HepG2 (cell line): Measurements from ENCODE around the gene ZNRF3. TPM values are rescaled to one million over a fixed set of nuclear protein-coding genes. Genes with fewer than 3 reads are reported as not detected.
A peak's percentile ranks its signal among the peaks of the same experiment; 100 is the strongest.

Experiments
- BRCA1 ChIP-seq: sonication (generic); formaldehyde crosslinking; IDR thresholded peaks from 2 replicates; pipeline ENCODE4 v1.4.0; 2020; ENCODE audit warnings: missing genetic modification reagents
- CSRNP2 ChIP-seq: sonication (generic); formaldehyde crosslinking; conservative IDR thresholded peaks from 2 replicates; pipeline ENCODE4 v1.8.0; 2022; ENCODE audit warnings: low read depth, missing genetic modification reagents
- GTF3A ChIP-seq: sonication (generic); formaldehyde crosslinking; conservative IDR thresholded peaks from 2 replicates; pipeline ENCODE4 v1.4.0; 2020; ENCODE audit warnings: mild to moderate bottlenecking, missing genetic modification reagents
- MED1 ChIP-seq: sonication (generic); formaldehyde crosslinking; IDR thresholded peaks from 2 replicates; pipeline ENCODE4 v1.4.0; 2020; ENCODE audit warnings: missing genetic modification reagents
- NFYB ChIP-seq: sonication (generic); formaldehyde crosslinking; IDR thresholded peaks from 2 replicates; pipeline ENCODE4 v1.4.0; 2020; ENCODE audit warnings: missing genetic modification reagents
- NKX3-1 ChIP-seq: sonication (generic); formaldehyde crosslinking; IDR thresholded peaks from 2 replicates; pipeline ENCODE4 v1.5.0; 2020; ENCODE audit warnings: missing genetic modification reagents
- NR2F6 ChIP-seq, 2 experiments: IDR thresholded peaks; 2 replicates each; pipeline ENCODE4 v1.6.1; 2016; ENCODE audit warnings: antibody characterized with exemption in 1 of 2, mild to moderate bottlenecking in 1 of 2
- SCMH1 ChIP-seq: sonication (generic); formaldehyde crosslinking; IDR thresholded peaks from 2 replicates; pipeline ENCODE4 v1.9.0; 2021; ENCODE audit warnings: missing genetic modification reagents, mild to moderate bottlenecking, borderline replicate concordance
- SNAPC2 ChIP-seq: sonication (generic); formaldehyde crosslinking; IDR thresholded peaks from 2 replicates; pipeline ENCODE4 v1.8.1; 2022; ENCODE audit warnings: mild to moderate bottlenecking, missing genetic modification reagents
- TGIF2 ChIP-seq: IDR thresholded peaks from 2 replicates; pipeline ENCODE4 v1.6.1; 2016; ENCODE audit warnings: control low read depth, missing compliant biosample characterization
- ZBTB33 ChIP-seq: sonication (generic); formaldehyde crosslinking; IDR thresholded peaks from 2 replicates; pipeline ENCODE4 v1.4.0; 2020; ENCODE audit warnings: missing genetic modification reagents
- ZBTB42 ChIP-seq: sonication (generic); formaldehyde crosslinking; IDR thresholded peaks from 2 replicates; pipeline ENCODE4 v1.5.0; 2020; ENCODE audit warnings: mild to moderate bottlenecking, missing genetic modification reagents
- ZNF251 ChIP-seq: sonication (generic); formaldehyde crosslinking; IDR thresholded peaks from 2 replicates; pipeline ENCODE4 v1.9.0; 2021; ENCODE audit warnings: mild to moderate bottlenecking, missing genetic modification reagents
- ZNF441 ChIP-seq: sonication (generic); formaldehyde crosslinking; IDR thresholded peaks from 2 replicates; pipeline ENCODE4 v1.7.0; 2021; ENCODE audit warnings: missing genetic modification reagents, borderline replicate concordance
- ZNF503 ChIP-seq: sonication (generic); formaldehyde crosslinking; IDR thresholded peaks from 2 replicates; pipeline ENCODE4 v1.4.0; 2020; ENCODE audit warnings: missing genetic modification reagents
- ZNF512 ChIP-seq: sonication (generic); formaldehyde crosslinking; IDR thresholded peaks from 2 replicates; pipeline ENCODE4 v1.4.0; 2020; ENCODE audit warnings: mild to moderate bottlenecking, missing genetic modification reagents
- ZNF512B ChIP-seq: sonication (generic); formaldehyde crosslinking; IDR thresholded peaks from 2 replicates; pipeline ENCODE4 v1.5.1; 2020; ENCODE audit warnings: missing genetic modification reagents, mild to moderate bottlenecking, borderline replicate concordance
- ZNF775 ChIP-seq: sonication (generic); formaldehyde crosslinking; IDR thresholded peaks from 2 replicates; pipeline ENCODE4 v1.4.0; 2020; ENCODE audit warnings: missing genetic modification reagents, mild to moderate bottlenecking, moderate library complexity, borderline replicate concordance
- polyA plus RNA-seq, 8 experiments: library from polyadenylated mRNA; depleted of rRNA in 3 of 8; stranded (reverse) in 7 of 8; unstranded in 1 of 8; fragments of >200 nt; fragmentation: Illumina TruSeq in 4 of 8; extraction: Trizol in 4 of 8; gene quantifications; 2 replicates each; pipeline versions ENCODE4 v1.2.1 to v1.2.3, GENCODE V29; 2011 to 2016; ENCODE audit warnings: low read depth in 4 of 8, missing spikeins in 1 of 8, mixed read lengths in 1 of 8; ENCODE audit not compliant: insufficient read depth in 1 of 8
- total RNA-seq, 5 experiments: library from RNA; depleted of rRNA; stranded (reverse); fragments of >200 nt; fragmentation: Illumina TruSeq; extraction: Trizol; gene quantifications; 2 replicates each; pipeline ENCODE4 v1.2.3, GENCODE V29; 2016; ENCODE audit warnings: low read depth in 1 of 5

Gene ZNRF3
- total and polyA plus RNA-seq, 2 of the 13 experiments (the other 11 are each of a cell fraction or from before 2014, with no cell fraction given), result 20.3 to 36.7 TPM

GRCh38 chr22:28864878-28865596, 18.3 kb upstream of the ZNRF3 start (continued):
- 0 out of 2 replicates have a peak, but pooled peaks have one; percentile 59 for TF ChIP-seq BRCA1 (CRISPR knock-in tag)
- 0 out of 2 replicates have a peak, but pooled peaks have one; percentile 60 for TF ChIP-seq ZBTB42
- TF ChIP-seq ZNF251, result 0 out of 2 replicates have a peak, but pooled peaks have one; percentile 19
- peak; percentile 57; the same call in 1 of the 2 replicates for TF ChIP-seq TGIF2 (CRISPR knock-in tag)
- TF ChIP-seq NKX3-1 (CRISPR knock-in tag), result peak; percentile 87
- peak; percentile 54; the same call in 1 of the 2 replicates for TF ChIP-seq GTF3A (CRISPR knock-in tag)
- TF ChIP-seq ZNF512B (CRISPR knock-in tag), result peak; percentile 25; the same call in 1 of the 2 replicates
- TF ChIP-seq ZNF512 (CRISPR knock-in tag), result 0 out of 2 replicates have a peak, but pooled peaks have one; percentile 41
- peak; percentile 75; the same call in 1 of the 2 replicates for TF ChIP-seq ZNF441
- peak; percentile 74; the same call in 1 of the 2 replicates for TF ChIP-seq ZNF503 (CRISPR knock-in tag)
- TF ChIP-seq SCMH1 (CRISPR knock-in tag), result no peak
- TF ChIP-seq NR2F6 (IDR thresholded peaks at IDR 0.05), result peak; percentile 98
- peak; percentile 96 for TF ChIP-seq NR2F6 (CRISPR knock-in tag; IDR thresholded peaks at IDR 0.05)
- no peak for TF ChIP-seq NFYB (CRISPR knock-in tag)
- peak; percentile 27; the same call in 1 of the 2 replicates for TF ChIP-seq ZNF775 (CRISPR knock-in tag)
- no peak for TF ChIP-seq CSRNP2 (CRISPR knock-in tag)
- peak; percentile 94 for TF ChIP-seq MED1 (CRISPR knock-in tag)
- TF ChIP-seq ZBTB33 (CRISPR knock-in tag), result peak; percentile 8; the same call in 1 of the 2 replicates
- TF ChIP-seq SNAPC2 (CRISPR knock-in tag), result 0 out of 2 replicates have a peak, but pooled peaks have one; percentile 64
